ENCODE data around the gene CASS4. TPM values are rescaled to one million over a fixed set of nuclear protein-coding genes. Genes with fewer than 3 reads are reported as not detected.

Gene CASS4
- total RNA-seq, 1 experiment from 2014 or later = not detected

DNA sequence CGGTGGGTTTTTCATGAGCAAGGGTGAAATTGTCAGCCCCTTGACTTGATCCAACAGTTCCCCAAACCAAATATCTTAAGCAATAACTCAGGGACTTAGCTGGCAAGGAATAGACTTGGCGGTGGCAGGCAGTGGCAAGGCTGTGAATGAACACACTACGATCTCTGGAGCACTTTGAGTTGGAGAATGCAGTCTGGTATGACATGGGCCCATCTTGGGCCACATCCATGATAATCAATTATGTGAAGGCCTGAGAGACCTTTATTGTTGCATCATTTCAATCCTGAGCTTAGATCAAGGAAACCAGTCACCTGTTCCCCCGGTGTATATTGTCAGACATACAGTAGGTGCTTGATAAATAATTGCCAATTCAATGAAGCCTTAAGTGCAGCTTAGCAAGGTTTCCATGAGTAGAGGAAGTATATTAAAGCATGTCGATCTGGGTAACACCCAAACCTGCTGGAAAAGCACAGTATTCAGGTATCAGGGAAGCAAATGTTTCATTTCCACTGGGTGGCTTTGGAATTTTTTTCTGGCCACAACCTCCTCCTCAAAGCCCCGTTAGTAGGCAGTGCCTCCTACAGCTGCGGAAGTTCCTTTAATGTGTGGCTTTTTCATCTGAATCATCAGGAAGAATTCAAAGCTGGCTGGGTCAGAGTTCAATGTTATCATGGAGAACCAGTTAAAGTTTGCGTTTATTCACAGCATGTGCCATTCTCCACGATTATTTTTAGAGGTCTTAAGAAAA lies 10.2 kb downstream of the CASS4 start:
- no peaks in the 10 kb centered on the region for H3K9me3 ChIP-seq (ENCODE audit: control insufficient read depth, low read depth, low read length)
- no peak for DNase-seq
- H3K4me1 Mint-ChIP-seq = peaks cover 9 to 10% of the 10 kb centered on the region in 2 experiments
- no peak overlapping the region for H2BK5ac ChIP-seq (ENCODE audit: insufficient read length, low read length)
- no peak overlapping the region for H2BK120ac ChIP-seq (ENCODE audit: low read depth, low read length, poor library complexity, severe bottlenecking)
- TF ChIP-seq, protein P1, sequence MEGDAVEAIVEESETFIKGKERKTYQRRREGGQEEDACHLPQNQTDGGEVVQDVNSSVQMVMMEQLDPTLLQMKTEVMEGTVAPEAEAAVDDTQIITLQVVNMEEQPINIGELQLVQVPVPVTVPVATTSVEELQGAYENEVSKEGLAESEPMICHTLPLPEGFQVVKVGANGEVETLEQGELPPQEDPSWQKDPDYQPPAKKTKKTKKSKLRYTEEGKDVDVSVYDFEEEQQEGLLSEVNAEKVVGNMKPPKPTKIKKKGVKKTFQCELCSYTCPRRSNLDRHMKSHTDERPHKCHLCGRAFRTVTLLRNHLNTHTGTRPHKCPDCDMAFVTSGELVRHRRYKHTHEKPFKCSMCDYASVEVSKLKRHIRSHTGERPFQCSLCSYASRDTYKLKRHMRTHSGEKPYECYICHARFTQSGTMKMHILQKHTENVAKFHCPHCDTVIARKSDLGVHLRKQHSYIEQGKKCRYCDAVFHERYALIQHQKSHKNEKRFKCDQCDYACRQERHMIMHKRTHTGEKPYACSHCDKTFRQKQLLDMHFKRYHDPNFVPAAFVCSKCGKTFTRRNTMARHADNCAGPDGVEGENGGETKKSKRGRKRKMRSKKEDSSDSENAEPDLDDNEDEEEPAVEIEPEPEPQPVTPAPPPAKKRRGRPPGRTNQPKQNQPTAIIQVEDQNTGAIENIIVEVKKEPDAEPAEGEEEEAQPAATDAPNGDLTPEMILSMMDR (conservative IDR thresholded peaks at IDR 0.05) = no peak
- H3K4me3 Mint-ChIP-seq = no peak overlapping the region
- no peak overlapping the region for H2BK15ac ChIP-seq (ENCODE audit: low read depth, low read length)
- H3T11ph ChIP-seq (ENCODE audit: low read length) = no peak overlapping the region
- H2BK12ac ChIP-seq (ENCODE audit: insufficient read length, low read depth, low read length) = no peak overlapping the region
- no peak overlapping the region for H3K4me2 ChIP-seq (ENCODE audit: insufficient read depth, insufficient read length, low read length)
- no peak overlapping the region for H3K27ac ChIP-seq (ENCODE audit: insufficient read length, low read depth, low read length)
- no peak overlapping the region for H3K56ac ChIP-seq (ENCODE audit: insufficient read length, low read depth, low read length)
- no peaks in the 10 kb centered on the region for H4K20me1 ChIP-seq (ENCODE audit: control insufficient read depth, insufficient read depth, insufficient read length)
- H4K8ac ChIP-seq (replicated peaks; ENCODE audit: insufficient read length, low read depth, low read length) = no peak overlapping the region
- H3K36me3 Mint-ChIP-seq (ENCODE audit: insufficient read depth in 1 of 3, low read depth in 3 of 3) = no peaks in the 10 kb centered on the region
- no peak overlapping the region for H2AFZ ChIP-seq (ENCODE audit: low read length)
- no peak overlapping the region for H4K5ac ChIP-seq (ENCODE audit: insufficient read length, low read depth, low read length)
- no peak overlapping the region for H2BK20ac ChIP-seq (ENCODE audit: low read depth, low read length, poor library complexity, severe bottlenecking)
- no peak overlapping the region for H3K9ac ChIP-seq (ENCODE audit: extremely low read depth, insufficient read length, low read length)
- no peak overlapping the region; a peak in 1 of 7 replicates for H3K27ac Mint-ChIP-seq
- no peaks in the 10 kb centered on the region for H3K23me2 ChIP-seq (ENCODE audit: insufficient read length, low read depth, low read length, poor library complexity, severe bottlenecking)
- no peaks in the 10 kb centered on the region; the same call in 1 of the 2 replicates for H3K27me3 ChIP-seq (ENCODE audit: insufficient read depth, low read length)
- no peak overlapping the region for H3K4ac ChIP-seq (ENCODE audit: low read depth, low read length)
- H3K79me2 ChIP-seq (ENCODE audit: insufficient read depth, low read length) = no peaks in the 10 kb centered on the region
- no peak overlapping the region for H3K23ac ChIP-seq (ENCODE audit: insufficient read length, low read depth, low read length)
- no peak overlapping the region for H3K18ac ChIP-seq (ENCODE audit: insufficient read length, low read depth, low read length)
- no peak overlapping the region for H4K91ac ChIP-seq (ENCODE audit: insufficient read length, low read depth, low read length)
- H3K9me3 Mint-ChIP-seq = no peaks in the 10 kb centered on the region
- no peak overlapping the region for H3K14ac ChIP-seq (ENCODE audit: insufficient read depth, low read length)
- H3K4me1 ChIP-seq (ENCODE audit: insufficient read depth, low read length) = no peaks in the 10 kb centered on the region; the same call in 1 of the 2 replicates
- H2AK5ac ChIP-seq (ENCODE audit: insufficient read length, low read length) = no peak overlapping the region
- H3K79me1 ChIP-seq (ENCODE audit: insufficient read depth, low read depth, low read length, poor library complexity, severe bottlenecking) = no peaks in the 10 kb centered on the region
- H3K27me3 Mint-ChIP-seq (ENCODE audit: low read depth) = peaks cover 84% of the 10 kb centered on the region
- no CpG with 5 or more reads among the region's 9 CpGs for WGBS (ENCODE audit: extremely low coverage, insufficient read length, low lambda C conversion rate)
